ENCODE measurements around the gene TVP23A. TPM values are rescaled to one million over a fixed set of nuclear protein-coding genes. Genes with fewer than 3 reads are reported as not detected.

Gene TVP23A
- total and polyA plus RNA-seq, 10 of the 15 experiments (the other 5 are each of a cell fraction or from before 2014, with no cell fraction given), result 1.1 to 6.4 (median 2.2) TPM

DNA sequence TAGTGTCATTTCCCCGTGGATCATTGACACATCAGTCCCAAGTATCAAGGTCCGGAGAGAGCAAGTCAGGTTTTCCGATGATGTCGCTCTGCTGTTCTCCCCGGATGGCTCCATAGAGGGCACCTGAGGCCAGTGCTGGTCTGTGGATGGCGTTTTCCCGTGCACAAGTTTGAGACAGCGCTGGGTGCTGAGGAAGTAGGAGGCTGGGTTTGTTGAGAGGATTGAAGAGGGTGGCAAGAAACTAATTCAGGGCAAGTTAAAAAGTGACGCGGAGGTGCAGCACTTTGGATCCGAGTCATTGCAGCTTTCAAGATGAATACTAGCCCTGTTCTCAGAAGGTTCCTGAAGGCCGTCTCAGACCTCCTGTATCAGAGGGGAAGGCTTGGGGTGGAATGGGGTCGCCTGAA, 67.3 kb downstream of the TVP23A start (continued):
- TF ChIP-seq ATF2 (IDR thresholded peaks at IDR 0.05; ENCODE audit: low read length) (no peak), SMAD1 (IDR thresholded peaks at IDR 0.05; ENCODE audit: low read depth, partially characterized antibody) (no peak), CHD4 (IDR thresholded peaks at IDR 0.05) (no peak), NR2C2 (IDR thresholded peaks at IDR 0.05; ENCODE audit: borderline replicate concordance, control insufficient read depth, insufficient read length, low read depth) (no peak), E2F4 (IDR thresholded peaks at IDR 0.05; ENCODE audit: low read depth, low read length) (no peak), TARDBP (IDR thresholded peaks at IDR 0.05; ENCODE audit: borderline replicate concordance) (no peak), POLR2AphosphoS2 (IDR thresholded peaks at IDR 0.05; ENCODE audit: low read depth, low read length) (no peak), BHLHE40 (IDR thresholded peaks at IDR 0.05; ENCODE audit: borderline replicate concordance in 1 of 2, low read depth in 2 of 2, low read length in 1 of 2) (no peak), RB1 (IDR thresholded peaks at IDR 0.05; ENCODE audit: borderline replicate concordance) (no peak), TCF12 (IDR thresholded peaks at IDR 0.05; ENCODE audit: low read depth, low read length) (no peak), MYC (IDR thresholded peaks at IDR 0.05; ENCODE audit: insufficient read depth, insufficient read length, insufficient replicate concordance, low read length, severe bottlenecking) (no peak), RELB (IDR thresholded peaks at IDR 0.05; ENCODE audit: low read depth) (no peak)
- TF ChIP-seq, protein P1, sequence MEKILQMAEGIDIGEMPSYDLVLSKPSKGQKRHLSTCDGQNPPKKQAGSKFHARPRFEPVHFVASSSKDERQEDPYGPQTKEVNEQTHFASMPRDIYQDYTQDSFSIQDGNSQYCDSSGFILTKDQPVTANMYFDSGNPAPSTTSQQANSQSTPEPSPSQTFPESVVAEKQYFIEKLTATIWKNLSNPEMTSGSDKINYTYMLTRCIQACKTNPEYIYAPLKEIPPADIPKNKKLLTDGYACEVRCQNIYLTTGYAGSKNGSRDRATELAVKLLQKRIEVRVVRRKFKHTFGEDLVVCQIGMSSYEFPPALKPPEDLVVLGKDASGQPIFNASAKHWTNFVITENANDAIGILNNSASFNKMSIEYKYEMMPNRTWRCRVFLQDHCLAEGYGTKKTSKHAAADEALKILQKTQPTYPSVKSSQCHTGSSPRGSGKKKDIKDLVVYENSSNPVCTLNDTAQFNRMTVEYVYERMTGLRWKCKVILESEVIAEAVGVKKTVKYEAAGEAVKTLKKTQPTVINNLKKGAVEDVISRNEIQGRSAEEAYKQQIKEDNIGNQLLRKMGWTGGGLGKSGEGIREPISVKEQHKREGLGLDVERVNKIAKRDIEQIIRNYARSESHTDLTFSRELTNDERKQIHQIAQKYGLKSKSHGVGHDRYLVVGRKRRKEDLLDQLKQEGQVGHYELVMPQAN (conservative IDR thresholded peaks at IDR 0.05), result no peak
